NK-92 treated with Interleukin-12 subunit alpha and Interleukin-12 subunit beta, amount 100 ng/mL, for 24 hours (cell line): ENCODE results near the gene HPCAL1.
"Not testable (repeated sequence)": the region's sequence is repeated elsewhere in the genome, so short reads cannot be mapped to it uniquely, and the experiment has no call there.

ENCODE experiments used
- DNase-seq: peaks from one replicate; lab custom pipeline; 2025; lab: John Stamatoyannopoulos, UW

The HPCAL1 gene

DNA sequence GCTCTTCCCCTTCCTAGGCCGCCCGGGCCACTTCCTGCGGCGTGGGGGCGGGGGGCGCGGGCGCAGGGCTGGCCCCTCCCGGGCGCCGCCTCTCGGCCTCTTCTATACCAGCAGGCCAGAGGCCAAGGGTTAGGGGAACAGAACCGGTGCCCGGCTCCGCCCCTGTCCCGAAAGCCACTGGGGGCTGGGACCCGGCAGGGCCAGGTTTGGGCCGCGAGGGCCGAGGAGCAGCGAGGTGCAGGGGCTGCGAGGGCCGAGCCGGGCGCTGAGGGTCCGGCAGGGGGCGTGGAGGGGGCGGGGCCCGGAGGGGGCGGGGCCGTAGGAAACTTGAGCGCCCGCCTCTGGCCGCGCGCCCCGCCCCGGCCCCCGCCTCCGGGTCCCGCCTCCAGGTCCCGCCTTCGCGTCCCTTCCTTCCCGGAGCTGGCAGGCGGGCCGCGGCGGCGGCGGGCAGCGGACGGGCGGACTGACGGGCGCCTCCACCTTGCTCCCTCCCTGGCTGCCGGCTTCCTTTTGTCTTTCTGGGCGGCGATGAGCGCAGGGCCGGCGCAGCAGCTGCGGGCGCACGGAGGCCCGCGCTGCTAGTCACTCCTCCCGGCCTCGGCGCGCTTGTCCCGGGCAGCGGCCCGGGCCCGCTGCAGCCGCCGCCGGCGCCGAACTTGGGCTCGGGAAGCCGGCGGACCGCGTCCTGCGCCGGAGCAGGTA is at the start of gene HPCAL1:
TSS of gene HPCAL1 (plus strand) at position 426 of the 702 bp plus-strand sequence. CDS start 116,854 bp downstream, outside the sequence.
- peak; percentile 88 for DNase-seq

DNA sequence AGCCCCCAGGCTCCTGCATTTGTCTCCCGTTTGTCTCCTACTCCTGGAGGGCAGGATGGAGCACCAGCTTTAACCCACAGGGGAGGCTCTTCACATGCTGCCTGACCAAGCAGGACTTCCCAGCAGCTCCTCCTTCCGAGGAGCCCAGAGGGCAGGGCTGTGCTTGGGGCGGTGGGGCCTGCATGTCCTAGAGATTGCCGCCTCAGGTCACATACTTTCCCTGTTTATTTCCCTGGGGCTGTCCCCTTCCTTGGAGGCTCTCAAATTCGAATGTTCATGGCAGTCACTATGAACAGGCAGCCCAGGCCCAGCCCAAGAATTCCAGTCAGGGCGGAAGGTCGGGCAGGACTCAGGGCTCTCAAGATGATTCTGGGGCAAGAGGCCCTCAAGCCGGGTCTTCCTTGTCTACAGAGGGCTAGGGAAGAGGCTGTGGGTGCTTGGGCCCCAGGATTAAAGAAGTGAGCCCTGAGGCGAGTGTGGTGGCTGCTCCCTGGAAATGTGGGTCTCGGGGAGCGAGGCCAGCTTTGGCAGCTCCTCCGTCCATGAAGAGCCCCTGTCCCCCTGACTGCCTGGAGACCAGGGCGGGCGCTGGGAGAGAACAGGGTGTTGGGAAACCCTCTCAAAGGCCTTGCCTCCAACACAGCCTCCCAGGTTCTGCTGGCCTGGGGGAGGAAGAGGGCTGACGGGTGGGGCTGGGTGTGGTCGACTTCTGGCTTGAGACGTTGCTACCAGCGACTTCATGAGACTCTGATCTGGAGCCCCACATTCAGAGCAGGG is 48.9 kb upstream of the HPCAL1 start:
- DNase-seq, result no peak

DNA sequence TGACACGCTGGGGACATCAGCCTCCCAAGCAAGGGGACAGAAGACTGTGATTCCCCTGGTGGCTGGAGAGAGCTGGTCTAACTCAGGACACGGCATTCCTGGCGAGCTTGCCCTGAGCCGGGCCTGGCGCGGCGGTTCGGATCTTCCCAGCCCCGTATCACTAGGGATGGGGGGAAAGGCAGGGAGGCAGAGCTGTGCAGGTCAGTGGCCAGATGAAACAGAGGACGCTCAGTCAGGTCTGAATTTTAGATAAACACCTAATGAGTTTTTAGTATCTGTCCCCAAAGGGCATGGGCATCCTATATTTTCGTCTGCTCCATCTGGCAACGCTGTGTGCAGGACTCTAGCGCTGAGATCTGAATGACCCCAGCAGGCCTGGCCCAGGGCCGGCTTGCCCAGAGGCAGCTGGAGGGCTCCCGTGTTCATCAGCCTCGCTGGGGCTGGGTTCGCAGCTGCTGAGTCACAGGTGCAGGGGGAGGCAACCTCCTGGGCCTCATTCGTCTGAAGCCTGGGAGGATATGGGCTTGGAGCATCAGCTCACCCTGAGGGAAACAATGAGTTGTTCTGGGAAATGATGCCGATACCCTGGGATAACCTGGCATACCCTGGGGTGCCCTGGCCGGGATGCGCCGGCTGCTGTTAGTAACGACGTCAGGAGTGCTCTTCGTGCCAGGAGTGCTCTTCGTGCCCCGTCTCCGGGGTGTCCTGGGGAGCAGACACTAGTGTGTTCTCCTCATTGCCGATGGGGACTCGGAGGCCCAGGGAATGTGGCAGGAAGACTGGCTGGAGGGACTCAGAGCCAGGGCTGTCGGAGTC is 48.1 kb upstream of the HPCAL1 start:
- DNase-seq, result no peak

DNA sequence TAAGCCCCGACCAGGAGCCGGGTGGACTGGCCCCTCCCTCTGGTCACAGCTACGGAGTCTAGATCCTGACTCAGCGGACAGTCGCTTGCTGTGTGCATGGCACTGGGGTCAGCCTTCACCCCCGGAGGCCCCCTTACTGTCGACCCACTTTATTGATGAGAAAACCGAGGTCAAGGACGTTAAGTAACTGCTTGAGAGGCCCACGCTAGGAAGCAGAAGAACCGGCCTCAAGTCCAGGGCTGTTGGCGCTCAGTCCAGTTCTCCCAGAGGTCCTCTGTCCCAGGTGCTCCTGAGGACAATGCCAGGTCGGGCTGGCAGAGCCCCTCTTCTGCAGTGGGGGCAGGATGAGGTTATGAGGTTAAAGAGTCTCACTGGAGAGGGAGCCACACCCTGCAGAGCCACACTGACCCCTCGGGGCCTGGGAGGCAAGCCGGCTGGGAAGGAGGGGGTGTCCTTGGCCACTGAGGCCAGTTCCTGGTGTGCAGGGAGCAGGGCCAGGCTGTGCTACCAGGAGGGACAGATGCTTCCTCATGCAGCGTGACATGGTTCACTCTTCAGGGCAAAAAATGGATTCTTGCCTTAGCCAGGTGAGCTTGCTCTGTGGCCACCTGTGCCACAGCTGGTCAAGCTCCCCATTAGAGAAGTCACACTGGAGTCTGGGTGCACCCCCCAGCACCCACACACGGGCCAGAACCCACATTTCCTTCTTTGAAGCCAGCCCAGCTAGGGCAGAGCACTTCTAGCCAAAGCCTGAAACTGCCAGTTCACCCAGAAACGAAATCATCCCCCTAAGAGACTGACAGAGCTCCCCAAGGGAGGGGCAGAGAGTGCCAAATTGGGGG is 47.3 kb upstream of the HPCAL1 start:
- no peak for DNase-seq

DNA sequence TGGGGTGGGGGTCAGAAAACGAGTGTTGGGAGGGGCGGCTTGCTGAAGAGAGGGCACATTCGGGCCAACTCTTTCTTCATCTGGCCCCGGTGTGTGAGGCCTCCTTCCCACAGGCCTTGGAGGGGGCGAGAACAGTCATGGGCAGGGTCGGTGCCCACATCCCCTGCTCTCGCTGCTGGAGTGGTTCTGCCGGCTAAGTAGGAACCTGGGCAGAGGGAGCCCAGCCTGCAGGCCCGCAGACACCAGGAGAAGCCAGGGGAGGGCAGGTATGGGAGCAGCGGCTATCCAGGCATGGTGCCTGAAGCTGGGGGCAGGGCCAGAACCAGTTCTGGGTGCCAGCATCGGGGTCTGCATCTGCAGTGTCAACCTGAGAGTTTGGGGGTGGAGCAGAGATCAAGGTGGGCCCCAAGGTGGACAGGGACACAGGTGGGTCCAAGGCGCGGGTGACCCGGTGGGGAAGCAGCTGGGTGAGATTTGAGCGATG is 46.6 kb upstream of the HPCAL1 start:
- DNase-seq, result no peak

DNA sequence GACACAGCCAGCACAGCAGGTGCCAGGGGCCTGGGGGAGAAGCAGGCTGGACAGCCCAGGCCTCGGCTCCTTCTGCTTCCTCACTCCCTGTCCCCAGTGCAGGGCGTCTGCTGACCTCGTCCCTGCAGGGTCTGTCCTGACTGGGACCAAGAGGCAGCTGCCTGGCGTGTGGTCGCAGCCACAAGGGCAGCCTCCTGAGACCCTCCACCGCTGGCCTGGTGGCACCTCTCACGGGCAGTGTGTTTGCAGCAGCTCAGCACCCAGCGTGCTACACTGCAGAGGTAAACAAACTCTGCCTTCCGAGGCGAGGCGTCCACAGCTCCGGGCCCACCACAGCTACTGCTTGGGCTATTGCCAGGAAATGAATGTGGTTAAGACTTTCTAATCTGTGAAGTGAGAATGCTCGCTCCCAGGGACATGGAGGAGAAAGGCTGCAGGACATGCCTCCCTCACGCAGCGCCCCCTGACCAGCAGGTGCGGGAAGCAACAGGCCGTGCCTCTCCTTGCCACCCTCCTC is 46.1 kb upstream of the HPCAL1 start:
- DNase-seq, result no peak

DNA sequence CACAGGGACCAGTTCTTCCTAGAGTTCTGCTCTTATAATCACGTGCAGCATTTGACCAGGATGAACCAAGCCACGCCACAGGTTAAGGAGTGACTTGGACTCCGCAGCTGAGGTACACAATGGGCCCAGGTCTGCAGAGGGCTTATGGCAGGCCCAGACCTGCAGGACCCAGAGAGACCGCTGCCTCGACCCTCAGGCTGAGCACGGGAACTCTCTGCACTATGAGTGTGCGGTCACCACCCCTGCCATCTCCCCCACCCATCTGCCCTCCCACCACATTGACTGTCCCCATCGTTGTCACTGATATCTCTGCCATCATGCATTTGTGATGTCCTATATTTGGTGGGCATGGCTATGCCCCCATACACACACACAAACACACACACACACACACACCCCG is 45.7 kb upstream of the HPCAL1 start:
- DNase-seq, result no peak

DNA sequence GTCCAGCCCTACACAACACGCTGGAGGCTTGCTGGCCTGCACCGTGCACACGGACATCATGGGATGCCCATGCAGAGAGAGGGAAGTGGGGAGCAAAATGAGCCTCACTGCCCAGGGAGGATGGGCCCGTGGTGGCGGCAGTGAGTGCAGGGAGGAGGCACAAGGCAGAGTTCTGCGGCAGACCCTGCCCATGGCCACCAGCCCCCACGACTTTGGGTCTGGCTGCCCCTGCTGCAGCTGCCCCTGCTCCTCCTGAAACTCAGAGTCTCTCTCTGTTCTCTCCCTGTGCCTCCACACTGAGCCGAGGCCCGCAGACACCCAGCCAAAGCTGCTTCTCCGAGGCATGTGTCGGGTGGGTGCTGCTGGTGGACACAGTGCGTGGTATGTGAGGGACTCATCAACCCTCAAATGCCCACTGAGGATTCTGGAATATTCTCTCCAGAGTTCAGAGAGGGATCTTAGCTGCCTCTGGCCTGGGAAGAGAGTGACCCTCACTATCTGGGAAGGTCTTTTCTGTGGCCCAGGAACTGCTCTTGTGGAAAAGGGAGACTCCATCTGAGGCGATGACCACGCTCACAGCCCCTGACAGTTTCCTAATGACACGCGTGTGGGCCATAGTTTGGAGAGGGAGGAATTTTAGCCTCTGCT is 45.1 kb upstream of the HPCAL1 start:
- no peak for DNase-seq

DNA sequence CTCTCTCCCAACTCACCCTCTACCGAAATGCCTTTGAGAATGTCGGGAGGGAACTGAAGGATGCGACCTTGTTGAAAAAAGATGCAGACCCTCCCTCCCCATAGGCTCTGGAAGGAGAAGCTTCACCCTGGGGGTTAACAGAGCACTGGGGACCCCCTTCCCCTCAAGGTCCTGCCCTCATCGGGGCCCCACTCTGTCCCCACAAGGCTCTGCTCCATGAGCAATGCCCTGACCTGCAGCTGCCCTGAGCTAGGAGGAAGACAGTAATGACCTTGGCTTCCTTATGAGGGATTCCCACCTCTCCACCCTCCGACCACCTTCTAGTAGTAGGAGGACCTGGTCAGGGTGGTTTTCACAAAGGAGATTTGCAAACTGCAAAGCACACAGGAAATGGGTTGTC is 44.4 kb upstream of the HPCAL1 start:
- DNase-seq, result no peak

DNA sequence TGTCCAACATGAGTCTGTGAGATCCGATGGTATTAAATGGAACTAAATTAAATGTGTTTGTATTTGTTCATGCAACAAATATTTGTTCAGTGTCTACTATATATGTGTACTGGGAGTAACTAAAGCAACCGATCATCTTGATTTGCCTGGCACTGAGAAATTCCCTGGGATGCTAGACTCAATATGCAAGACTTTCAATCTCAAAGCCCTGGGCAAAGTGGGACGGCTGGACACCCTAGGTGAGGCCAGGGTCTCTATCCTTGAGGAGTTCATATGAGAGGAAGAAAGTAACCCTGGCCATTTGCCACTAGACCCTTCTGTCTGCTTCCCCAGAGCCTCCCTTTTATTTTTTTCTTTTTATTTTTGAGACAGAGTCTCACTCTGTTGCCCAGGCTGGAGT is 44.0 kb upstream of the HPCAL1 start:
- no peak for DNase-seq

DNA sequence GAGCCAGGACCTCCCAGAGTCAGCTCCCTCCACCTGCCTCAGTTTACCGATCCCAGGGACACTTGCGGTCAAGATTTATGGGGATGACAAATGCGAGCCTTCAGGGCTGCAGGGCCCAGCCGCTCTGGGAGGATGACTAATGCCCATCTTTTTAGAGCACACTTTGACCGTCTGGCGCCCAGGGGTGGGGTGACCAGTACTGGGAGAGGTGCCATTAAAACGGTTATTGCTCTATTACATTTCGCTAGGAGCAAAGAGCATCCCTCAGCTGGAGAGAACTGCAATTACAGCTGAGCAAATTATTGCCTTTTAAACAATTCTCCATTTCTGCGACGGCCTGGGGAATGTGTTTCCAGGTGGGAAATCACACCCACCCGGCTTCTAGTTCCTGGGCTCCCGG is 42.6 kb upstream of the HPCAL1 start:
- DNase-seq, result no peak

DNA sequence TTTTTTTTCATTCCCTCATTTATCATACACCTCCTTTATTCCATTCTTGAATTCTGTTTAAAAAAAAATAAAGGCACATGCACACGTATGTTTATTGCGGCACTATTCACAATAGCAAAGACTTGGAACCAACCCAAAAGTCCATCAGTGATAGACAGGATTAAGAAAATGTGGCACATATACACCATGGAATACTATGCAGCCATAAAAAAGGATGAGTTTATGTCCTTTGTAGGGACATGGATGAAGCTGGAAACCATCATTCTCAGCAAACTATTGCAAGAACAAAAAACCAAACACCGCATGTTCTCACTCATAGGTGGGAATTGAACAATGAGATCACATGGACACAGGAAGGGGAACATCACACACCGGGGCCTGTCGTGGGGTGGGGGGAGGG is 39.2 kb upstream of the HPCAL1 start:
- not testable (repeated sequence) for DNase-seq

DNA sequence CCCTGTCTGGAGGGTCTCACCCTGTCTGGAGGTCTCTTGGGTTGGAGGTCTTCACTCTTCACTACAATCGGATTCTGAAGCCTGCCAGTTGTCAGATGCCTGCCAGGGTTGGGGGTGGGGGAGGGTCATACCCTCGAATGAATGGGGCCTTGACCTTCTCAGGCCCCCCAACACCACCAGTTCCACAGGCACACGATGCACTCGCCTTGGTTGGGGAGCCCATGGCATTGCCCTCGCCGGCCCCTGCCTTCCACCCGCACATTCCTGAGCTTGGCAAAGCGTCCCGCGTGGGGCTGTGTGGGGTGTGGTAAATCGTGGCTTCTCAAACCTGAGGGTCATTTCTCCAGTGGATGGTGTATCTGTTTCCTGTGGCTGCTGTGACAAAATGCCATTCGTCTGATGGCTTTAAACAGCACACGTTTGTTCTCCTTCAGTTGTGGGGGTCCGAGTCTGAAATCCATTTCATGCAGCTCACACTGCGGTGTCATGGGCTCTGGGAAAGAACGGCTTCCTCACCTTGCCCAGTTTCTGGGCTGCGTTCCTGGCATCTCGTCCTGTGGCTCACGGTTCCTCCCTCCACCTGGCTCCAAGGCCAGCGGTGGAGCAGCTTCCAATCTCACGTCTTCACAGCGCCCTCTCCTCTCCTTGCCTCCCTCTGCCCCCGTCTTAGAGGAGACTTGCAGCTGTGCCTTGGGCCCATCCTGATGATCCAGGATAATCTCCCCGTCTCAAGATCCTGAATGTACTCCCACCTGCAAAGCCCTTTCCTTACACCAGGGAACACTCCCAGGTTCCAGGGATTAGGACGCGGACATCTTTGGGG is 38.0 kb upstream of the HPCAL1 start:
- DNase-seq, result no peak

DNA sequence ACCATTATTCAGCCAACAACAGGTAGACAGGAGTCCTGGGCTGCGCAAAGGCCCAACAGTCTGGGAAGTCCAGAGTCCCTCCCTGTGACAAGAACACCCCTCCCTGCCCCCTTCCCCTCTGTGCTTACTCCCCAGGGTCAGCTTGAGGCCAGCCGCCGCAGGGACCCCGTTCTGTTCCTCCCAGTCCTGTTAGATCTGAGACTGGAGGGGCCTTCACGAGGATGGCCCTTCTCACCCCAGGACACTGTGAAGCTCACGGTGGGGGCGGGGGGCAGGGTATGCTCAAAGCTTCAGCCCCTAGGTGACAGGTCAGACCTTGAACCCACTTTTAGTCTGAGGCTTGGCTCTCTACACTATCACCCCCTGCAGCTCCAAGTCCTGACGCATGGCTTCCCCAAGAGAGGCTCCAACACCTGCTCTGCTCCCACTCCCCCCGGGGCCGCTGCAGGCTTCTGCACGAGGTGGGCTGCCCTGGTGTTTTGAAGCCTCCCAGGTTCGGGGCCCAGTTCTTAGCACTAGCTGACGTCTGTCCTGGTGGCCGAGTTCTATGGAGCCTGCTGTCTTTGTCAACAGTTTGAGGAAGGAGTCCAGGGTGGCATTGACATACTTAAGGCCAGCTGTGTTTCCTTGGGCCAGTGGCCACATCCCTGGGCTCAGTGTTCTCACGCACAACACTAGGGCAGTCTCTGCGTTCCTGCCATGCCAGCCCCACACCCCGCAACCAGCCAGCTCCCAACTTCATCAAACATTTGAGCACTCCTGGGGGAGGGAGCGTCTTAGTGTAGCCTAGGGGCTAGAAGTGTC is 37.2 kb upstream of the HPCAL1 start:
- no peak for DNase-seq

DNA sequence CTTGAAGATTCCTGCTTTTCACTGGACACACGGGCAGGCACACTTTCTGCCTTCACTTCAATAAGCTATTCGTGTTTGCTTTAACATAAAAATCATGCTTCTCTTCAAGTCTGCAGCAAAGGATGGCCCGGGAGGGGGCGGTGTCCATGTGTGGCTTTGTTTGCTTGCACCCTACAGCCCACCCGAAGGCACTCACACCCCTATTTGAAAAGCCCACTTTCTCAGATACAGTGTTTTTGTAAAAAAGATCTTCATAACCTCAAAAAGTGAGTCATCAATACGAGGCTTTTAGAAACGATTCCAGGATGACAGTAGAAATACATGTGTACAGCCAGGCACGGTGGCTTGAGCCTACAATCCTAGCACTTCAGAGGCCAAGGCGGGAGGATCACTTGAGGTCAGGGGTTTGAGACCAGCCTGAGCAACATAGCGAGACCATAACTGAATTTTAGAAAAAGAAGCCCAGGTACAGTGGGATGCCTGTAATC is 36.5 kb upstream of the HPCAL1 start:
- no peak for DNase-seq

DNA sequence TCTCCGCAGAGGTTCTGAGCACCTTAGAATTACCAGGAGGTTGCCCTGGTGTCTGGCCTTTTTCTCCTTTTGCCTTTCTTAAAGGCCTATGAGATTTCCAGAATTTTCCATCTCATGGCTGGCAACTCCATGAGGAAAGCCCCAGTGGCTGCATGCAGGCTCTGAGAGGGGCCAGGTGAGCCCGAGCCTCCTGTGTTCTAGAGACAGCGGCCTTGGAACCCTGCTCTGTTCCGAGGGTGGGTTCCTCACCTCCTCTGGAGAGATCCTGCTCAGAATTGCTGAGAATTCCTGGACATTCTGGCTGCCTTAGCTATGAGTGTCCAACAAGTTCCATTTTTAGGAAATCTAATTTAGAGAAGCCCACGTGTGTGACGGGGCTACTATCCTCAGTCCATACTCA is 35.7 kb upstream of the HPCAL1 start:
- no peak for DNase-seq

DNA sequence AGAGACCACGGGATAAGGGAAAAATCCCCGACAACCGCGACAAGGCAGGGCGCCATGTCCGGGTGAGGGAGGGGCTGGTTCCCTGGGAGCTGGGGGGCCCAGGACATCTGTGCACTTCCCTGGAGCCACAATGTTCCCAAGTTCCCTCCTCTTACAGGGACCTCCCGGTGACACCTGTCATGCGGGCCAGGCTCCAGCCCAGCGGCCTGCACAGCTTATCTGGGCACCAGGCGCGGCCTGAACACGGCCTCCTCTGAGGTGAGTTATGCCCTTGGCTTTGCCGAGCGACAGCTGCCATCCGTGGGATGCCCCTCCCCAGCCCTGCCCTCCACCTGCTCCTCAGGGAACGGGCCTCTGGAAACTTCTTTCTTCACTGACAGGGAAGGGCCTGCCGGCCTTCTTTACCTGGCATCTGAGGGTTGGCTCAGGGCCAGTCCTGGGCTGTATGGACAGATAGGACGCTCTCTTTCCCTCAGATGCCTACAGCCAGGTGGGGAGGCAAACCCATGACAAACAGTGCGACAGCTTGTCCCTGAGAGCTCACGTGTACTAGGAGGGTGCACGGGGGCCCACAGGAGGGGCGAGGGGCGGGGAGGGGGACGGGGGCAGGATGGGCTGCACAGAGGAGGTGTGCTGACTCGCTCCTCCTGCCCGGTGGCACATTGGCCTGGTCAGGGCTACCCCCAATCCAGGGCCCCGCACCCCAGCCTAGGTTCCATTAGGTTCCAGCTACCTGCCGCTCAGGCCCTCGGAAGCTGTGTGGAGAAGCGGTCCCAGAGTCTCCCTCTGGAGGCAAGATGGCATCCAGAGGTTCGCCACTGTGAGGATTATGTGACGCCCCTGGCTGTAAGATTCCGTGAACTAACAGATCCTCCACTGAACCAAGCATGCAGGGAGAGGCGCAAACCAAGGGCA is 34.9 kb upstream of the HPCAL1 start:
- no peak for DNase-seq

DNA sequence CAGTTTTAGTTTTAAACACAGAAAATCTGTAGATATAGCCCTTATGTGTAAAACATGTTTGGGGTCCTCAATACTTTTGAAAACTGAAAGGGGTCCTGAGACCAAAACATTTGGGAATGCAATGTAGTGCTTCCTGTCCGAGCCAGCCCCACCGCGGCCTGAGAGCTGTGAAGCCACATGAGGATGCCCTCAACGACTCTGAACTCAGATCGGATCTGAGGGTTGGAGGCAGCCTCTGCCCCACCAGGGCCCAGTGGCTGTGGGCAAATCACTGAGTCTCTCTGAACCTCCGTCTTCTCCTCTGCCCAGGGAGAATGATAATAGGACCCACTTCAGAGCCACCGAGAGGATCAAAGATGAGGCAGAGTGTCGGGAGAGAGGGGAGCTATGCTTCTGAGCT is 33.4 kb upstream of the HPCAL1 start:
- DNase-seq, result no peak
